ENCODE measurements around the gene CATSPERZ. TPM values are rescaled to one million over a fixed set of nuclear protein-coding genes. Genes with fewer than 3 reads are reported as not detected.

Gene CATSPERZ
- total and polyA plus RNA-seq, 2 of the 13 experiments (the other 11 are each of a cell fraction or from before 2014, with no cell fraction given), result 0.22 to 0.48 TPM

DNA sequence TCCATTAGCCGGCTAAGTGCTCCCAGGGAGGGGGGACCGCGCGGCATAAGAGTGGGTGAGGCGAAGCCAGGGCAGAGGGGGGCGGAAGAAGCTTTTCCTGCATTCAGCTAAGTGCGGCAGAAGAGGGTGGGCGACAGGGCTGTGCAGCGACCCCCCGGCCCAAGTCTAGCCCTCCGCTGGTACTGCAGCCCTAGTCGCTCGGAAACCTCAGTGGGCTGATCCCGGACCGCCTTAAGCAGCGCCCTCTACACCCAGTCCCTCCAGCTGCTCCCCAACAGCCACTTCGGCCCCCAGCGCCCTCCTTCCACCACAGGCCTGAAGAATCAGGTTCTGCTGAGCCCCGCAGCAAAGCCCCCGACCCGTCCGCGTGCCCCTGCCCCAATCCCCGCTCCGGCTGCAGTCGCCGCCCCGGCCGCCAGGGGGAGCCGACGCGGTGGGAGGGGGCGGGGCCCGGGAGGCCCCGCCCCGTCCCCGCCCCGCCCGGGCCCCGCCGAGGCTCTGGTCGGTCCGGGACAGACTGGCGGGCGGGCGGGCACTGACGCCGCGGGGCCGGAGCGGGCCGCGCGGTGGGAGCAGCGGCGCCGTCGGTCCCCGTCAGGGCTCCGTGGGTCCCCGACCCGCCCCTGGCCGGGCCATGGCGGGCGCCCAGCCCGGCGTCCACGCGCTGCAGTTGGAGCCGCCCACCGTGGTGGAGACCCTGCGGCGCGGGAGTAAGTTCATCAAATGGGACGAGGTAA is 49.0 kb upstream of the CATSPERZ start, which contains the start of gene PLCB3 (continued):
- TF ChIP-seq, protein P1, sequence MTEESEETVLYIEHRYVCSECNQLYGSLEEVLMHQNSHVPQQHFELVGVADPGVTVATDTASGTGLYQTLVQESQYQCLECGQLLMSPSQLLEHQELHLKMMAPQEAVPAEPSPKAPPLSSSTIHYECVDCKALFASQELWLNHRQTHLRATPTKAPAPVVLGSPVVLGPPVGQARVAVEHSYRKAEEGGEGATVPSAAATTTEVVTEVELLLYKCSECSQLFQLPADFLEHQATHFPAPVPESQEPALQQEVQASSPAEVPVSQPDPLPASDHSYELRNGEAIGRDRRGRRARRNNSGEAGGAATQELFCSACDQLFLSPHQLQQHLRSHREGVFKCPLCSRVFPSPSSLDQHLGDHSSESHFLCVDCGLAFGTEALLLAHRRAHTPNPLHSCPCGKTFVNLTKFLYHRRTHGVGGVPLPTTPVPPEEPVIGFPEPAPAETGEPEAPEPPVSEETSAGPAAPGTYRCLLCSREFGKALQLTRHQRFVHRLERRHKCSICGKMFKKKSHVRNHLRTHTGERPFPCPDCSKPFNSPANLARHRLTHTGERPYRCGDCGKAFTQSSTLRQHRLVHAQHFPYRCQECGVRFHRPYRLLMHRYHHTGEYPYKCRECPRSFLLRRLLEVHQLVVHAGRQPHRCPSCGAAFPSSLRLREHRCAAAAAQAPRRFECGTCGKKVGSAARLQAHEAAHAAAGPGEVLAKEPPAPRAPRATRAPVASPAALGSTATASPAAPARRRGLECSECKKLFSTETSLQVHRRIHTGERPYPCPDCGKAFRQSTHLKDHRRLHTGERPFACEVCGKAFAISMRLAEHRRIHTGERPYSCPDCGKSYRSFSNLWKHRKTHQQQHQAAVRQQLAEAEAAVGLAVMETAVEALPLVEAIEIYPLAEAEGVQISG (CRISPR knock-in tag; IDR thresholded peaks at IDR 0.05), result peak; percentile 57
- TF ChIP-seq MXI1 (IDR thresholded peaks at IDR 0.05; ENCODE audit: borderline replicate concordance, low read depth, low read length) (peak; percentile 46; the same call in 1 of the 3 replicates), HIVEP1 (CRISPR knock-in tag; IDR thresholded peaks at IDR 0.05) (no peak), SMARCC2 (IDR thresholded peaks at IDR 0.05) (no peak), PRPF4 (IDR thresholded peaks at IDR 0.05; ENCODE audit: low read depth, low read length, poor library complexity, severe bottlenecking) (no peak), NCOA5 (CRISPR knock-in tag; IDR thresholded peaks at IDR 0.05) (no peak), FIP1L1 (IDR thresholded peaks at IDR 0.05; ENCODE audit: borderline replicate concordance, insufficient read depth, low read depth, low read length) (no peak), ZFX (CRISPR knock-in tag; IDR thresholded peaks at IDR 0.05; ENCODE audit: low read depth) (peak; percentile 40), ZNF468 (CRISPR knock-in tag; IDR thresholded peaks at IDR 0.05) (no peak), SP2 (CRISPR knock-in tag; IDR thresholded peaks at IDR 0.05) (0 out of 2 replicates have a peak, but pooled peaks have one; percentile 38)
- TF ChIP-seq, protein P2, sequence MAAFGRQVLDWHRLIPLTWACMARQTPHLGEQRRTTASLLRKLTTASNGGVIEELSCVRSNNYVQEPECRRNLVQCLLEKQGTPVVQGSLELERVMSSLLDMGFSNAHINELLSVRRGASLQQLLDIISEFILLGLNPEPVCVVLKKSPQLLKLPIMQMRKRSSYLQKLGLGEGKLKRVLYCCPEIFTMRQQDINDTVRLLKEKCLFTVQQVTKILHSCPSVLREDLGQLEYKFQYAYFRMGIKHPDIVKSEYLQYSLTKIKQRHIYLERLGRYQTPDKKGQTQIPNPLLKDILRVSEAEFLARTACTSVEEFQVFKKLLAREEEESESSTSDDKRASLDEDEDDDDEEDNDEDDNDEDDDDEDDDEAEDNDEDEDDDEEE (CRISPR knock-in tag; IDR thresholded peaks at IDR 0.05), result no peak
- TF ChIP-seq, protein P3, sequence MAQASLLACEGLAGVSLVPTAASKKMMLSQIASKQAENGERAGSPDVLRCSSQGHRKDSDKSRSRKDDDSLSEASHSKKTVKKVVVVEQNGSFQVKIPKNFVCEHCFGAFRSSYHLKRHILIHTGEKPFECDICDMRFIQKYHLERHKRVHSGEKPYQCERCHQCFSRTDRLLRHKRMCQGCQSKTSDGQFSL (CRISPR knock-in tag; IDR thresholded peaks at IDR 0.05), result no peak
- TF ChIP-seq, protein P4, sequence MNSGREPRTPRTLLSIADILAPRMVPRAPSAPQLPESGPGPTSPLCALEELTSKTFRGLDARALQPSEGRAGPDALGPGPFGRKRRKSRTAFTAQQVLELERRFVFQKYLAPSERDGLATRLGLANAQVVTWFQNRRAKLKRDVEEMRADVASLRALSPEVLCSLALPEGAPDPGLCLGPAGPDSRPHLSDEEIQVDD (CRISPR knock-in tag; IDR thresholded peaks at IDR 0.05; ENCODE audit: borderline replicate concordance), result no peak
- TF ChIP-seq, protein P5, sequence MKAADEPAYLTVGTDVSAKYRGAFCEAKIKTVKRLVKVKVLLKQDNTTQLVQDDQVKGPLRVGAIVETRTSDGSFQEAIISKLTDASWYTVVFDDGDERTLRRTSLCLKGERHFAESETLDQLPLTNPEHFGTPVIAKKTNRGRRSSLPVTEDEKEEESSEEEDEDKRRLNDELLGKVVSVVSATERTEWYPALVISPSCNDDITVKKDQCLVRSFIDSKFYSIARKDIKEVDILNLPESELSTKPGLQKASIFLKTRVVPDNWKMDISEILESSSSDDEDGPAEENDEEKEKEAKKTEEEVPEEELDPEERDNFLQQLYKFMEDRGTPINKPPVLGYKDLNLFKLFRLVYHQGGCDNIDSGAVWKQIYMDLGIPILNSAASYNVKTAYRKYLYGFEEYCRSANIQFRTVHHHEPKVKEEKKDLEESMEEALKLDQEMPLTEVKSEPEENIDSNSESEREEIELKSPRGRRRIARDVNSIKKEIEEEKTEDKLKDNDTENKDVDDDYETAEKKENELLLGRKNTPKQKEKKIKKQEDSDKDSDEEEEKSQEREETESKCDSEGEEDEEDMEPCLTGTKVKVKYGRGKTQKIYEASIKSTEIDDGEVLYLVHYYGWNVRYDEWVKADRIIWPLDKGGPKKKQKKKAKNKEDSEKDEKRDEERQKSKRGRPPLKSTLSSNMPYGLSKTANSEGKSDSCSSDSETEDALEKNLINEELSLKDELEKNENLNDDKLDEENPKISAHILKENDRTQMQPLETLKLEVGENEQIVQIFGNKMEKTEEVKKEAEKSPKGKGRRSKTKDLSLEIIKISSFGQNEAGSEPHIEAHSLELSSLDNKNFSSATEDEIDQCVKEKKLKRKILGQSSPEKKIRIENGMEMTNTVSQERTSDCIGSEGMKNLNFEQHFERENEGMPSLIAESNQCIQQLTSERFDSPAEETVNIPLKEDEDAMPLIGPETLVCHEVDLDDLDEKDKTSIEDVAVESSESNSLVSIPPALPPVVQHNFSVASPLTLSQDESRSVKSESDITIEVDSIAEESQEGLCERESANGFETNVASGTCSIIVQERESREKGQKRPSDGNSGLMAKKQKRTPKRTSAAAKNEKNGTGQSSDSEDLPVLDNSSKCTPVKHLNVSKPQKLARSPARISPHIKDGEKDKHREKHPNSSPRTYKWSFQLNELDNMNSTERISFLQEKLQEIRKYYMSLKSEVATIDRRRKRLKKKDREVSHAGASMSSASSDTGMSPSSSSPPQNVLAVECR (CRISPR knock-in tag; IDR thresholded peaks at IDR 0.05; ENCODE audit: borderline replicate concordance), result peak; percentile 56; the same call in 1 of the 2 replicates
- TF ChIP-seq, protein P6, sequence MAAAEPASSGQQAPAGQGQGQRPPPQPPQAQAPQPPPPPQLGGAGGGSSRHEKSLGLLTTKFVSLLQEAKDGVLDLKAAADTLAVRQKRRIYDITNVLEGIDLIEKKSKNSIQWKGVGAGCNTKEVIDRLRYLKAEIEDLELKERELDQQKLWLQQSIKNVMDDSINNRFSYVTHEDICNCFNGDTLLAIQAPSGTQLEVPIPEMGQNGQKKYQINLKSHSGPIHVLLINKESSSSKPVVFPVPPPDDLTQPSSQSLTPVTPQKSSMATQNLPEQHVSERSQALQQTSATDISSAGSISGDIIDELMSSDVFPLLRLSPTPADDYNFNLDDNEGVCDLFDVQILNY (CRISPR knock-in tag; conservative IDR thresholded peaks at IDR 0.05), result no peak
- TF ChIP-seq, protein P7, sequence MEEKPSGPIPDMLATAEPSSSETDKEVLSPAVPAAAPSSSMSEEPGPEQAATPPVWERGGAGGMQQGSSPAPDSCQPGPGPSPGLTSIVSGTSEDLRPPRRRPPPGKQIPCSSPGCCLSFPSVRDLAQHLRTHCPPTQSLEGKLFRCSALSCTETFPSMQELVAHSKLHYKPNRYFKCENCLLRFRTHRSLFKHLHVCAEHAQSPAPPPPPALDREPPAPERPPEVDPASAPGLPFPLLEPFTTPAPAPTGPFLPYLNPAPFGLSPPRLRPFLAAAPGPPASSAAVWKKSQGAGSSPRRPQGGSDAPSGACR (CRISPR knock-in tag; IDR thresholded peaks at IDR 0.05), result no peak

Data from HepG2 (cell line).